HG03457 (cell line): Measurements from ENCODE around the gene RASA4B.
"Not testable (repeated sequence)": the region's sequence is repeated elsewhere in the genome, so short reads cannot be mapped to it uniquely, and the experiment has no call there.

Experiments used
- ATAC-seq: cut with Tn5 transposase; IDR thresholded peaks from one replicate; pipeline ENCODE4 v1.9.1; 2021; ENCODE audit warnings: moderate number of reproducible peaks; ENCODE audit not compliant: unreplicated experiment

RASA4B gene

DNA sequence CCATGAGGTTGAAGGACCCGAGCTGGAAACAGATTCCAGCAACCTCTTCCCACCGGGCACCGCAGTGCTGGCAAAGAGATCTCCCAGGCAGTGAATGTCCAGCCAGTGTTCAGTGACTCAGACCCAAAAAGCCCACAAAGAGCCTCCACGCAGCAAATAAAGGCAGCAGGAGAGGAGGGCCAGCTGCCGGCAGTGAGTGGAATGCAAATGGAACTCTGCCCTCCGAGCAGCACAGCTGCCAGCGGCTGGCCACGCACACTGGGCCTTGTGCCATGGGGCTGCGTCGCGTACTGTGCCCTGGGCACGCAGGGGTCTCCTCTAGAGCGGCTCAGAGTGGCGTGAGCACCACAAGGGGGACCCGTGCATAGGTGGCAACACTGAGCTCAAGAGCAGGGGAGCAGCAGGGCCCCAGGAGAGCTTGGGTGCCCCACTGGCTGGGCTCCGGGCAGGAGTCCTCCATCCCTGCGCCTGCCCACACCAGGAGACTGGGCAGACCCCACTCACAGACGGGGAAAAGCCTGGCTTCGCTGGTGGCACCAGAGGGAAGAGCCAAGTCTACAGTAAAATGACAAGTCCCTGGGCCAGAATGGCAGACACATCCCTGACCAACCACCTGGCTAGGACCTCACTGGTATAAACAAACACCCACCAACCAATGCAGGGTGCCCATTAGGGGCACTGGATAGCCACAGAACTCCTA lies 42.7 kb downstream of the RASA4B start:
- ATAC-seq = not testable (repeated sequence)

DNA sequence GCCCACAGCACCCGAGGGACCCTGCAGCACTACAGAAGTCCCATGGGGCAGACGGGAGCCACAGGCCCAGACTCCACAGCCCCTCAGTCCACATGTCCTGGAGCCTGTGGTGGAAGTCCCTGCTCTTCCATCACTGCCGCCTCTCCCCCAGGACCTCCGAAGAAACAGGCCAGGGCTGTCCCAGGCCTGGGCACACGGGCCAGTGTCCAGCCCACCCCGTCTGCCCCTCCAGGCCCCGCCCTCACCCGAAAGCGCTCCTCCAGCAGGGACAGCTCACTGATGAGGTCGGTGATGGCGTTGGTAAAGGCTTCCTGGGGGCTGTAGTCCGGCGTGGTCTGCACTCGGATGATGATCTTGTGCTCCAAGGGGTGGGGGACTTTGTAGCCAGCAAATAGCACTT lies 43.5 kb downstream of the RASA4B start:
- not testable (repeated sequence) for ATAC-seq

DNA sequence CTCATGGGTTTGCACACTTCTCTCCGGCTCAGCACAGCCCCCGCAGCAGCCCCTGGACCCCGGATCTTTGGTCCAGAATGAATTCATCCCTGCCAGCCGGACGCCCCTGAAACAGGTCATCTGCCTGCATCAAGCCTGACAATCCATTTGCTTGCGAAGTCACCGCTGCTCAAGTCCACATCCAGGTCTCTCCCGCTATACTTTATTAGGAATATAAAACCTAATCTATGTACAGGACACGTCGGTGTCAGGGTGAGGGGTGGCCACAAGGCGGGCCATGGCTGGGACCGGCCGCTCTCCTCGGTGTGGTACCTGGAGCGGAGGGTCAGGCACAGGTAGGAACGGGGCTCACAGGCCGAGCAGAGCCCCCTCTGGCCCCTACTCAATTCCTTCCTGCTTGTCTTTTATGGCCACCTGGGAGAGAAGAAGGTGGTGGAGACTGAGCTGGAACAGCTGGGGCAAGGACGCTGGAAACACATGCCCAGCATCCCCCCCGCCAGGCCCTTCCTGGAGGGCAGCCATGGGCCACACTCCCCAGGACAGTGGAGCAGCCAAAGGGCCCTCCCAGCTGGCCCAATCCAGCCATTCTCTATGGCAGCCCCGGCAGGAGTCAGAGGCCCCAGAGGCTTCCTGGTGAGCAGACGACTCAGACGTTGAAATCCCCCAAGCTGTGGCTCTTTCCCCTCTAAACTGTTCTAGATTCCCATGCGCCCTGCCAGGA lies 44.1 kb downstream of the RASA4B start:
- no peak for ATAC-seq

DNA sequence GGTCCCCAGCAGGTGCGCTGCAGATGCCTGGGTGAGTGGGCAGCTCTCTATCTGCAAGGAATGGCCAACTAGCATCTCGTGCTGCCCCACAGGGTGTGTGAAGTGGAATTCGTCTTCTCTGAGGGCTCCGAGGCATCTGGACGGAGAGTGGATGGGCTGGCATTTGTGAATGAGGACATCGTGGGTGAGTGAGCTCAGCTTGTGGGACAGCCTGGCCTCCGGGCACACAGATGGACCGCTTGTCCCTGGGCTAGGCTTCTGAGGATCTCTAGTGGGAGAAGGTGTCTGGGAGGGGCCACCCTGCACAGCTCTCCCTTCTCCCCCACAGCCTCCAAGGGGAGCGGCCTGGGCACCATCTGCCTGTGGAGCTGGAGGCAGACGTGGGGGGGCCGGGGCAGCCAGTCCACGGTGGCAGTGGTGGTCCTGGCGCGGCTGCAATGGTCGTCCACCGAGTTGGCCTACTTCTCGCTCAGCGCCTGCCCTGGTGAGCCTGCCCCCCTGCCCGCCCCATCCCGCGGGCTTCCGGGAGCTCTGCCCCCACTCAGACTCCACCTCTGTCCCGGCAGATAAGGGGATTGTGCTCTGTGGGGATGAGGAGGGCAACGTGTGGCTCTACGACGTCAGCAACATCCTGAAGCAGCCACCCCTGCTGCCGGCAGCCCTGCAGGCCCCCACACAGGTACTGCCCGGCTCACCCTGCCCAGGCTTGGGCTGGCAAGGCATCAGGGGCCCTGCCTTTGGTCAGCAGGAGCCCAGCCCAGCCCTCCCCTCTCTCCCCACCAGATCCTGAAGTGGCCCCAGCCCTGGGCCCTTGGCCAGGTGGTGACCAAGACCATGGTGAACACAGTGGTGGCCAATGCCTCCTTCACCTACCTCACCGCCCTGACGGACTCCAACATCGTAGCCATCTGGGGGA lies 45.2 kb downstream of the RASA4B start:
- no peak for ATAC-seq

DNA sequence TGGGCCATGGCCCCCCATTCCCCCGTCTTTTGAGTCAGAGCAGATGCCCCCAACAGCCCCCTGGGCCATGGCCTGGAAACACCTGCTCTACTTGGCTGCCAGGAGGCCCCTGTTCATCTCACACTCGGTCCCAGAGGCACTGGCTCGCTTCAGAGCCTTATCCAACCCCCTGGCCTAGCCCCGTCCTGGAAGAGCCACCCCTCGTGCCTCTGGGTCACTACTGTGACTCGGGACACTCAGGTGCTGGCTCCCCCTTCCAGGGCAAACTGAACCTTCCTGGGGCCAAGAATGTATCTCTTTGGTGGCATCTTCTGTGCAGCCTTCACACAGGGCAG lies 45.8 kb downstream of the RASA4B start:
- ATAC-seq = no peak

DNA sequence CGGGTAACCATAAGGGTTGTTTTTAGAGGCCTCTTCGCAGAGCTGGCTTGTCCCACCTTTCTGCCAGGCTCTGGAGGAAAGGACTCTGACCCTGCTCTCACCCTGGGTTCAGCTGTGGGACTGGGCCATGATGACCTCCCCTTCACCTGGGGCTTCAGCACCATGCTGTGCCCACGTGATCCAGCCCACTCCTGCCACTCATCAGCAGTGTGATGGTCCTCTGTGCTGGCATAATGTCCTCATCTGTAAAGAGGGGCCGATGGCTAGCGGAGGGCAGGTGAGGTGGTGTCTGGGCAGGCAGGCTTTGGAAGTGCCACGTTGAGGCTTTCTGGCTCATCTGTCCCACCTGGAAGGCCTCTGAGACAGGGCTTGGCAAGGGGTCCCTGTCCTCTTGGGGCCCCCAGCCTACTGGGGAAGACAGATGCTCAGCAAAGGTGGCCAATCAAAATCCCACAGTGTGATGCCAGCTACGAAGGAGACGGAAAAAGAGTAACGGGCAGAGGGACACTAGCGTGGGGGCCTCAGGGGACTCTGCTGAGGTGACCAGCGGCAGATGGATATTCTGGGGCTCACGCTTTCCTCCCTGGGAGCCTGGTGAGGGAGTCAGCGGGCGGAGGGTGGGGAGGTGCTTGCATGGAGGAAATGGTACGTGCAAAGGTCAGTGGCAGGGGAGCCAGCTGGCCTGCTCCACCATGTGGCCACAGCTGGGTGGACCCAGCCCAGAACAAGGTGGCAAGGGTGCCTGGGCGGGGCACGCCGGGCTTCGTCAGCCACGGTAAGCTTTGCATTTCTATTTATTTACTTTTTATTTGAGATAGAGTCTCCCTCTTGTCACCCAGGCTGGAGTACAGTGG lies 47.4 kb downstream of the RASA4B start:
- ATAC-seq = no peak

DNA sequence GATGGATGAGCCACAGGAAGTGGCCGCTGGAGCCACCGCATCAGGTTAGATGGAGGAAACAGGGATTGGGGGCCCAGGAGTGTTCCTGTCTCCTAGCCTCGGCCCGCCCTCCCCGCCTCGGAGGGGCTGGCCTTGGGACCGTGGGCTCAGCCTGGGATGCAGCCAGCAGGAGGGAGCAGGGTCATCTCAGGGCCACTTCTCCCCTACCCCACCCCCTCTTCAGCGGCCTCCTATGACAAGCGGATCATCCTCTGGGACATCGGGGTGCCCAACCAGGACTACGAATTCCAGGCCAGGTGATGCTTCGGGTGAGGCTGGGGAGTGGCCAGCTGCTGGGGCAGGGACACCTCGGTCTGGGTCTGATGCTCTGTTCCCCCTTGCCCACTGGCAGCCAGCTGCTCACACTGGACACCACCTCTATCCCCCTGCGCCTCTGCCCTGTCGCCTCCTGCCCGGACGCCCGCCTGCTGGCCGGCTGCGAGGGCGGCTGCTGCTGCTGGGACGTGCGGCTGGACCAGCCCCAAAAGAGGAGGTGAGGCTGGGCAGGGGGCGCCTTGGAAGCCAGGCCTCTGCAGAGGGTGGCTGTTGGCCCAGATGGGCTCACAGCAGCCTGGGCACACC lies 48.1 kb downstream of the RASA4B start:
- ATAC-seq = no peak

DNA sequence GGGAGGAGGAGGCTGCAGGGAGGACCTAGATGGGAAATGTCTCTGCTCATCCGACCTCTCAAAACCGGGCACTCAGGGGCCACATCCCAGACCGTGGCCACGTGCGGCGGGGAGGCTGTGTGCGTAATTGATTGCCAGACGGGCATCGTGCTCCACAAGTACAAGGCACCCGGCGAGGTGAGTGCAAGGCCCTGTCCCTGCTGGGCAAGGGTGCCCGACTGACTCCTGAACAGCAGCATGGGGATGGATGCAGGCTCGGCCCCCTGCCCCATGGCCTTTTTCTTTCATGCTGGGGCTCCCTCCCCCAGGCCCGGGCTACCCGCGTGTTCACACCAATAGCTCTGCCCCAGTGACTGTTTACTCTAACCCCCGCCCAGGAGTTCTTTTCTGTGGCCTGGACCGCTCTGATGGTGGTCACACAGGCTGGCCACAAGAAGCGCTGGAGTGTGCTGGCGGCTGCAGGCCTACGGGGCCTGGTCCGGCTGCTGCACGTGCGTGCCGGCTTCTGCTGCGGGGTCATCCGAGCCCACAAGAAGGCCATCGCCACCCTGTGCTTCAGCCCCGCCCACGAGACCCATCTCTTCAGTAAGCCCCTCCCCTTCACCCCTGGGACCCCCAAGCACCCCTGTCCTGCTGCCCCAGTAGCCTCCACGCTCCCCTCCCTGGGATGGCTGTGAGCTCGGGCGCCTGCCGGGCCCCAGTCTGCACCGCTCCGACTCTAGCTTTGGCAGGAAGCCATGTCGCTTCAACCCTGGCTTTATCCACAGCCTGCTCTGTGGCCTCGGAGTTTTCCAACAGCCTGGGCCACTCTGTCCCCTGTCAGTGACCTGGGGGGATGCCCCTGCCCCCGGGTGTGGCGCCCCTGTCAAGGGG lies 48.9 kb downstream of the RASA4B start:
- ATAC-seq = no peak

DNA sequence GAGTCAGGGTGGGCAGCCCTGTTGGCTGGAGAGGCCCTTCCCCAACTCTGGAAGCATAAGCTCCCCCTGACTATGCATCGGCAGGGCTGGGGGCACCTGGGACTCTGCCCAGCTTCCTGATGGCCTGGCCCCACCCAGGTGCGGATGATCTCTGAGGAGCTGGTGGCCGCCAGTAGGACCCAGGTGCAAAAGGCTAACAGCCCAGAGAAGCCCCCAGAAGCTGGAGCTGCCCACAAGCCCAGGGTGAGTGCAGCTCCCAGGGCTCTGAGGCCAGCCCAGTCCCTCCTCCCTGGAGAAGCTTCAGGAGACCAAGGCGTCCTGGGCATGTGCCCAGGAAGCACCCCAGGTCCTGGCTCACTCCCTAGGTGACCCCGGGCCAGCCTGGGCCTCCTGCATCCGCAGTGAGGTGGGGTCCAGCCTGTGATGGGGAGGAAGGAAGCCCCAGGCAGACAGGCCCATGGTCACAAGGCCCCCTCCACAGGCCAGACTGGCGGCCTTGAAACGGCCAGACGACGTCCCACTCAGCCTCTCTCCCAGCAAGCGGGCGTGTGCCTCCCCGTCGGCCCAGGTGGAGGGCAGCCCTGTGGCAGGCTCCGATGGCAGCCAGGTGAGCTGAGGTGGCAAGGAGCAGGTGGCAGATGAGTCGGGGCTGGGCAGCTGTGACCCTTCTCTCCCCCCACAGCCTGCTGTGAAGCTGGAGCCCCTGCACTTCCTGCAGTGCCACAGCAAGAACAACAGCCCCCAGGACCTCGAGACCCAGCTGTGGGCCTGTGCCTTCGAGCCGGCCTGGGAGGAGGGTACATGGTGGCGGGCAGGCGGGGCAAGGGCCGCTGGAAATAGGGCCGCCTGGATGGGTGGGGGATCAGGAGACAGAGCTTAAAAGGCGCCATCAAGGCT lies 49.7 kb downstream of the RASA4B start:
- ATAC-seq = no peak

DNA sequence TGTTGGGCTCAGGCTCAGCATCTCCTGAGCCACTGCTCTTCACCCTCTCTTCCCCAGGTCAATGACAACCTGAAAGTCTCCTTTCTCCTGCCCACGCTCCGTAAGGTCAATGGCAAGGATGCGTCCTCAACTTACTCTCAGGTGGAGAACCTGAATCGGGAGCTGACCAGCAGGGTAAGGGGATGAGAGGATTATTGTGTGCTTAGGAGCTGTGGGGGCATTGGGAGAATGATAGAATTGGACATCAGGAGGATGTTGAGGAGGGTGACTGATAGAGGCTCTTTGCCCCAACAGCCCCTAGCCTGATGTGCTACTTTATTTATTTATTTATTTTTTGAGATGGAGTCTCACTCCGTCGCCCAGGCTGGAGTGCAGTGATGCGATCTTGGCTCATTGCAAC lies 51.5 kb downstream of the RASA4B start:
- ATAC-seq = no peak

DNA sequence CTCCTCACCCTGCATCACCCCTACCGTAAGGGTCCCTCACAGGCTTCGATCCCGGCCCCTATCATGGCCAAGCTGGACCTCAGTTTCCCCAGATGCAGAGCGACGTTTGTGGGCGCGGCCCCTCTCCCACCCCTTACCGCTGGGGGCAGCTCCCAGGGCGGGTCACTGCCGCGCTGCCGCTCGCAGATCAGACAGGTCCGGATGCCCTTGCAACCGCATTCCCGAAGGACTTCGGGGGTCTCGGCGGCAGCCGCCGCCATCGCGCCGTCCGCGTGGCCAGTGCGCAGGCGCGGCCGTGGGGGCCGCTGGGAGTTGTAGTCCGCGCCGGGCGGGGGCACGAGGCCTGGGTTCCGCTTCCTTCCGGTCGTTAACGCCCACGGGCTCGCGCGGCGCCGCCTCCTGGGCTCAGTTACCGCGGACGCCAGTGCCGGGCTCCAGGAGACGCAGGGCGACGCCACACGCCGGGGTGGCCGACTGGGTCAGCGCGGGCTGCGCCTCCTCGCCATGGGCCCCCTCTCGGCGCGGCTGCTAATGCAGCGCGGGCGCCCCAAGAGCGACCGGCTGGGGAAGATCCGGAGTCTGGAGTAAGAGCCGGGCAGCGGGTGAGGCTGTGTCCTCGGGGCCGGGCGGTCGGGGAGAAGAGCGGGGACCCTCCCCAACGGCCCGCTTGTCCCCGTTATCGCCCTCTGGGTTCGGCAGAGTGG lies 52.8 kb downstream of the RASA4B start, which contains the start of the genes ALKBH4 and LRWD1:
TSS of gene ALKBH4 (minus strand) at position 287 of the 704 bp plus-strand sequence. CDS start at position 260, 27 bp downstream.
TSS of gene LRWD1 (plus strand) at position 408 of the 704 bp plus-strand sequence. CDS start at position 505, 97 bp downstream.
- peak; percentile 80 for ATAC-seq

DNA sequence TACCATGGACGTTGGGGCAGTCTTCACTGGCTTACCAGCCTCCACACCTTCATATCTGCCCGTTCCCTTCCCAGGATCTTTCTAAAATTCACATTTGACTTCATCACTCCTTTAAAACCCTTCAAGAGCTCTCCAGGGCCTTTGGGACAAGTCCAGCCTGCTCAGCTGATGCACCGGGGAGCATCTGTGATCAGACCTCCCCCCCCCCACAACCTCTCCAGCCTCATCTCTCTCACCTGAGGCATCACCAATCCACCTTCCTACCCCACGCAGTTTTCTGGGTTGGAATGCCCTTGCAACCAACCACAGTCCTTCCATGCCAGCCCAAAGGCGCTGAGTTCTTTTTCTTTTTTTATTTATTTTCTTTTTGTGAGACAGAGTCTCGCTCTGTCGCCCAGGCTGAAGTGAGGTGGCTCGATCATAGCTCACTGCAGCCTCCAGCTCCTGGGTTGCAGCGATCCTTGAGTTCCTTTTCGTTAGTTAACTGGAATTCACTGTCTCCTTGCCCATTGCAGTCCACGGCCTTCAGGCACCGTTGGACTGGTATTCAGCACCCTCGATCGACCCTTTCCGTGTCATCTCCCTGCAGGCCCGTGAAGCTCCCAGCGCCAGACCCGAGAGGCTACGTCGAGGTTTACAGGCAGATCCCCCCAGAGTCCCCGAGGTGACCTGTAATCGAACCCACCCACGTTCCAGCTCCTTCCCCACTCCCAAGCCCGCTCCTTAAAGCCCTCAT lies 53.6 kb downstream of the RASA4B start:
- ATAC-seq = no peak

DNA sequence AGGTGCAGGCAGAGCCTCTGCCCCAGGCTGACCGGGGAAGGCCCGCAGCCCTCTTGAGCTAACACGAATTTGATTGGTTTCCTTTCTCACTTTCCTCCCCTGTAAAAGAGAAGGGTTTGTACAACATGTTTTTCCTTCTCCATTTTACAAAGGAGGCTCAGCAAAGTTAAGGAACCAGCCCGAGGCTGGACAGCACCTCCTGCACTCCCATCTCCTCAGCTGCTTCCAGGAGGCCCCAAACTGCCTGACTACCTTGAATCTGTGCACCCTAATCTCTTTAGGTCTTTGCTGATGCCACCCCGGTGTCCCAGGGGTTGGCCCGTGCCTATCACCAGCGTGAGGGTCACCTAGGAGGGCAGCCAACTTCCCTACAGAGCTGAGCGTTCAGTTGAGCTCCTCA lies 57.1 kb downstream of the RASA4B start:
- ATAC-seq = no peak

DNA sequence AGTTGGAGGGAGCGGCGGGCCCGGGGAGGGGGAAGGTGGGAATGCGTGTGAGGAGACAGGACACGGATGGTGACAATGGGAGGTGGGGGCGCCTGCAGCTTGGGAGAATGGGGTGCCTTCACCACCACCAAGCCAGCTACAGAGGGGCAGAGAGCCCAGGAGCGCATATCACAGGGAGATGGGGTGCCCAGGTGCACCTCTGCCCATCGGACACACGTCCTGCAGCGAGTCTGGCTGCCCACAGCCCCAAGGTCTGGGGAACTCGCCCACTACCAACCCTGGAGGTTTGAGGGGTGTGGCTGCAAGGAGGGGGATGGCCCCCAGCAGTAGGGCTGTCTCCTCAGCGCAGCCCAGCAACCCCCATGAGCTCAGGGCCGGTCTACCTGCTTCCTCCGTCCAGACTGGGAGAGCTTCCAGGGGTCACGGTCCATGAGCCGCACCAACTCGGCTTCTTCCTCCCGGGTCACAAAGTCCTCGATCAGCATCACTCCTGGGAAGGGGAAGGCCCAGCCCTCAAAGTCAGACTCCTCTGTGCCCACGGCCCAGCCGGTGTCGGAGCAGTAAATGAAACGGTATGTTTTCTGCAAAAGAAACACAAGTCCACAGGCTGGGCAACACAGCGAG lies 58.2 kb downstream of the RASA4B start:
- ATAC-seq = no peak

DNA sequence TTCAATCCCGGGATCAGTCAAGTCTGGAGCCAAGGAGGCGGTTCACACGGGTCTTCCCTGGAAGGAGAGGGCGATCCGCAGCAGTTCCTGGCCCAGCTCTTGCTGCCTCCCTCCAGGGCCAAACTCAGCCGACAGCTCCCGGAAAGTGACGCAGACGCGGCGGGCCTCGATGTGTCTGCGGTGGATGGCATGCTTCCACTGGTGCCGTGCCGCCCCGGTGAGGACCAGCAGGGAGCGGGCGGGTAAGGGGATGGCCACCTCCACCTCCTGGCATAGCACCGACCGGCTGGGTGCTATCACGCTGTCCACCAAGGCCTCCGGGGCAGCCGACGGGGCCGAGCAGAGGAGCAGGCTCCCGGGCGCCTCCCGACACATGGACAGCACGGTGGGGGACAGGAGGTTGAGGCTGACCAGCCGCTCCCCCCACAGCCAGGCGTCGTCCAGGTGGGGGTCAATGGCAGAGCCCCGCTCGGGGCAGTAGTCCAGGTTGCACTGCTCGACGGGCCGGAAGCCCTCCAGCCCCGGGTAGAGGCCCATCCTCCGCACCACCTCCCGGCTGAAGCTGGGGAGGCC lies 60.1 kb downstream of the RASA4B start:
- no peak for ATAC-seq

DNA sequence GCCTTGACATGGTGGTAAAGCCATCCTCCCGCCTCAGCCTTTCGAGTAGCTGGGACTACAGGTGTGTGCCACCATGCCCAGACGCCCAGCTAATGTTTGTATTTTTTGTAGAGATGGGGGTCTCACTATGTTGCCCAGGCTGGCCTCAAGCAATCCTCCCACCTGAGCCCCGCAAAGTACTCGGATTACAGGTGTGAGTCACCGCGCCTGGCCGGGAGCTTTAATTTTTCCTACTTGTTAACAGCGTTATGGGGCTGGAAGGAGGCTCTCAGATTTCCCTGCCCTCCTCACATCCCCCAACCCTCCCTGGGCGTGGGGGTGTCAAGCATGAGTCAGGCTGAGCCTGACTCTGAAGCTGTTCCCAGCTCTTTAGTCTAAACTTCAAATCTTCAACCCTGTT lies 61.2 kb downstream of the RASA4B start:
- no peak for ATAC-seq
